Astrocyte (in vitro differentiated cells and primary cell): Measurements from ENCODE around the gene INO80. TPM values are rescaled to one million over a fixed set of nuclear protein-coding genes. Genes with fewer than 3 reads are reported as not detected.

ENCODE experiments used
- DNase-seq: peaks from one replicate; pipeline ENCODE4 v3.0.0-alpha.2; 2010; ENCODE audit warnings: low read depth
- FAIRE-seq: peaks from 2 replicates; lab custom pipeline; 2011; peaks lifted over from hg19 to GRCh38; lab: Jason Lieb, UNC
- H2AFZ ChIP-seq: 2 replicates; pipeline ENCODE4 v1.6.0; 2012; ENCODE audit warnings: low read depth, low read length, inconsistent platforms
- H3K27ac ChIP-seq: 2 replicates; pipeline ENCODE4 v1.5.1; 2011; ENCODE audit warnings: low read depth, low read length, inconsistent platforms
- H3K27me3 ChIP-seq: 2 replicates; pipeline ENCODE4 v1.6.0; 2011; ENCODE audit warnings: low read length, inconsistent platforms; ENCODE audit not compliant: insufficient read depth
- H3K36me3 ChIP-seq: 2 replicates; pipeline ENCODE4 v1.5.1; 2011; ENCODE audit warnings: low read length, inconsistent platforms; ENCODE audit not compliant: insufficient read depth
- H3K4me1 ChIP-seq: 2 replicates; pipeline ENCODE4 v1.5.1; 2011; ENCODE audit warnings: low read length, inconsistent platforms; ENCODE audit not compliant: insufficient read depth
- H3K4me2 ChIP-seq: 2 replicates; pipeline ENCODE4 v1.6.0; 2012; ENCODE audit warnings: low read length, inconsistent platforms
- H3K4me3 ChIP-seq: 2 replicates; pipeline ENCODE4 v1.5.1; 2011; ENCODE audit warnings: low read depth, mild to moderate bottlenecking, low read length, inconsistent platforms; ENCODE audit not compliant: insufficient read depth
- H3K79me2 ChIP-seq: 2 replicates; pipeline ENCODE4 v1.6.0; 2012; ENCODE audit warnings: mild to moderate bottlenecking, low read length, inconsistent platforms; ENCODE audit not compliant: insufficient read depth
- H3K9ac ChIP-seq: 2 replicates; pipeline ENCODE4 v1.6.0; 2012; ENCODE audit warnings: mild to moderate bottlenecking, low read length, inconsistent platforms
- H3K9me3 ChIP-seq: 2 replicates; pipeline ENCODE4 v1.5.1; 2012; ENCODE audit warnings: low read depth, mild to moderate bottlenecking, low read length, inconsistent platforms; ENCODE audit not compliant: insufficient read depth
- H4K20me1 ChIP-seq: 2 replicates; pipeline ENCODE4 v1.6.0; 2012; ENCODE audit warnings: low read length, inconsistent platforms; ENCODE audit not compliant: insufficient read depth
- H3K27ac Mint-ChIP-seq: one replicate; pipeline ENCODE4 v1.8.0; 2021; ENCODE audit warnings: mild to moderate bottlenecking, mixed read lengths; ENCODE audit not compliant: unreplicated experiment
- H3K27me3 Mint-ChIP-seq: one replicate; pipeline ENCODE4 v1.8.0; 2021; ENCODE audit warnings: low read depth, mixed read lengths; ENCODE audit not compliant: unreplicated experiment
- H3K36me3 Mint-ChIP-seq: one replicate; pipeline ENCODE4 v1.8.0; 2021; ENCODE audit warnings: low read depth, mixed read lengths; ENCODE audit not compliant: unreplicated experiment
- H3K4me1 Mint-ChIP-seq: one replicate; pipeline ENCODE4 v1.8.0; 2021; ENCODE audit warnings: low read depth, mixed read lengths; ENCODE audit not compliant: unreplicated experiment
- H3K4me3 Mint-ChIP-seq: one replicate; pipeline ENCODE4 v1.8.0; 2021; ENCODE audit warnings: mild to moderate bottlenecking, moderate library complexity, mixed read lengths; ENCODE audit not compliant: unreplicated experiment
- H3K9me3 Mint-ChIP-seq: one replicate; pipeline ENCODE4 v1.8.0; 2021; ENCODE audit warnings: mild to moderate bottlenecking, mixed read lengths; ENCODE audit not compliant: unreplicated experiment
- EZH2 ChIP-seq: IDR thresholded peaks from 2 replicates; pipeline ENCODE4 v1.6.1; 2012; ENCODE audit warnings: mild to moderate bottlenecking, low read length, inconsistent platforms; ENCODE audit not compliant: insufficient read depth
- total RNA-seq: library from RNA; stranded (reverse); gene quantifications from 2 replicates; pipeline ENCODE4 v1.2.1, GENCODE V29; 2021
- TF ChIP-seq, protein P1 (sequence below): IDR thresholded peaks from 2 replicates; pipeline ENCODE4 v1.5.1; 2011; ENCODE audit warnings: low read depth, mild to moderate bottlenecking, inconsistent platforms, low read length, moderate library complexity; ENCODE audit not compliant: insufficient read depth

INO80 gene
- total RNA-seq, 1 donor from 2014 or later, result 17.3 TPM

GRCh38 chr15:40982855-40983254 lies 133.2 kb downstream of the INO80 start:
- peaks cover 55% of the 10 kb centered on the region for H3K36me3 ChIP-seq
- H3K4me3 Mint-ChIP-seq, result no peak overlapping the region

DNA sequence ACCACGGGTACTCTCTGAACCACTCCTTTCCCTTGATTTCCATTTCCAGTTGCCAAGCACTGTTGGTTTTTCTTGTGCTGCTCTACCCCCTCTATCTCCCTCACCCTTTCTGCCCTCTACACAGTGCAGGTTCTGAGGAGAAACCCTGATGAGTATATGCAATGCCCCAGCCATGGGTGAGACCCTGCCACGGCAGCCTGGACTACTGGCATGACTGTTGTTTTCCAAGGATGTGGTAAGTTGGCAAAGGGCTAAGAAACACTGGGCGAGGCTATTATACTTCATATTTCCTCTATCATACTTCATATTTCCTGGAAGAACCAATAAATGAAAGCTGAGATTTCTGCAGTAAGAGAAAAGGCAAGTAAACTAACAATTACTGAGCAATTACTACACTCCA lies 134.9 kb downstream of the INO80 start:
- no peak overlapping the region for H3K27ac ChIP-seq
- no peaks in the 10 kb centered on the region for H3K9me3 ChIP-seq
- H3K36me3 Mint-ChIP-seq, result peaks cover 40% of the 10 kb centered on the region
- DNase-seq, result no peak
- H3K79me2 ChIP-seq, result no peaks in the 10 kb centered on the region
- H3K4me3 Mint-ChIP-seq, result no peak overlapping the region
- no peaks in the 10 kb centered on the region for H3K27me3 Mint-ChIP-seq
- no peak for TF ChIP-seq EZH2
- TF ChIP-seq, protein P1, sequence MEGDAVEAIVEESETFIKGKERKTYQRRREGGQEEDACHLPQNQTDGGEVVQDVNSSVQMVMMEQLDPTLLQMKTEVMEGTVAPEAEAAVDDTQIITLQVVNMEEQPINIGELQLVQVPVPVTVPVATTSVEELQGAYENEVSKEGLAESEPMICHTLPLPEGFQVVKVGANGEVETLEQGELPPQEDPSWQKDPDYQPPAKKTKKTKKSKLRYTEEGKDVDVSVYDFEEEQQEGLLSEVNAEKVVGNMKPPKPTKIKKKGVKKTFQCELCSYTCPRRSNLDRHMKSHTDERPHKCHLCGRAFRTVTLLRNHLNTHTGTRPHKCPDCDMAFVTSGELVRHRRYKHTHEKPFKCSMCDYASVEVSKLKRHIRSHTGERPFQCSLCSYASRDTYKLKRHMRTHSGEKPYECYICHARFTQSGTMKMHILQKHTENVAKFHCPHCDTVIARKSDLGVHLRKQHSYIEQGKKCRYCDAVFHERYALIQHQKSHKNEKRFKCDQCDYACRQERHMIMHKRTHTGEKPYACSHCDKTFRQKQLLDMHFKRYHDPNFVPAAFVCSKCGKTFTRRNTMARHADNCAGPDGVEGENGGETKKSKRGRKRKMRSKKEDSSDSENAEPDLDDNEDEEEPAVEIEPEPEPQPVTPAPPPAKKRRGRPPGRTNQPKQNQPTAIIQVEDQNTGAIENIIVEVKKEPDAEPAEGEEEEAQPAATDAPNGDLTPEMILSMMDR, result no peak
- H4K20me1 ChIP-seq, result no peaks in the 10 kb centered on the region
- no peak overlapping the region for H3K27ac Mint-ChIP-seq
- H3K27me3 ChIP-seq, result no peaks in the 10 kb centered on the region
- H3K4me2 ChIP-seq, result no peak overlapping the region
- peaks cover 54% of the 10 kb centered on the region for H3K36me3 ChIP-seq
- FAIRE-seq, result no peak
- H3K9me3 Mint-ChIP-seq, result no peaks in the 10 kb centered on the region
- no peak overlapping the region for H2AFZ ChIP-seq
- no peak overlapping the region for H3K4me3 ChIP-seq
- peaks cover 58% of the 10 kb centered on the region for H3K4me1 Mint-ChIP-seq
- H3K4me1 ChIP-seq, result peaks cover 40% of the 10 kb centered on the region
- no peak overlapping the region for H3K9ac ChIP-seq

More at GRCh38 chr15:40982855-40983254, 133.2 kb downstream of the INO80 start:
- peak overlapping the region; percentile 82 for H3K27ac Mint-ChIP-seq
- no peaks in the 10 kb centered on the region for H3K79me2 ChIP-seq
- H3K9me3 Mint-ChIP-seq, result no peaks in the 10 kb centered on the region
- H2AFZ ChIP-seq, result no peak overlapping the region
- TF ChIP-seq EZH2, result no peak
- TF ChIP-seq, protein P1, result no peak
- FAIRE-seq (peak; percentile 83), DNase-seq (peak; percentile 86)
- peak overlapping the region; percentile 26 for H3K4me3 ChIP-seq
- no peaks in the 10 kb centered on the region for H3K27me3 Mint-ChIP-seq
- H3K36me3 Mint-ChIP-seq, result peaks cover 44% of the 10 kb centered on the region
- H3K4me1 Mint-ChIP-seq, result peaks cover 52% of the 10 kb centered on the region
- no peaks in the 10 kb centered on the region for H3K27me3 ChIP-seq
- no peaks in the 10 kb centered on the region for H4K20me1 ChIP-seq
- peak overlapping the region; percentile 91 for H3K27ac ChIP-seq
- H3K9me3 ChIP-seq, result no peaks in the 10 kb centered on the region
- H3K4me1 ChIP-seq, result peaks cover 40% of the 10 kb centered on the region
- peak overlapping the region; percentile 40 for H3K9ac ChIP-seq
- peak overlapping the region; percentile 62 for H3K4me2 ChIP-seq

DNA sequence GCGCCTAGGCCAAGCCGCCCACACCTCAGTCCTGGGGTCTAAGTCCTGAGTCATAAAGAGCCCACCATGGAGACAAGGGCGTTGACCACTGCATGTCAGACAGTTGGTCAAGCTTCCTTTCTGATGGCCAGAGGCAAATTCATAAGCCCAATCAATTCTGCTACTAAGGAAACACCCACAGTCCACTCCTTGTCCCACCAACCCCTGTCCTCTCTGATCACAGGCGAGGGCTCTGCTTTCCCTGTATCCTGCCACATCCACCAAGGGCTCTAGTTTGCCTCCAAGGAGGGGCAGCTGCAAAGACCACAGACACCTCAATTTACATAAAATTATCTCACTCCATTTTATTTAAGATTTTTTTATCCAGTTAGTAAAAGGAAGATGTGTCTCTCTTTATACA lies 137.5 kb downstream of the INO80 start:
- Histone ChIP-seq H3K4me3 (no peak overlapping the region), H3K9me3 (no peaks in the 10 kb centered on the region), H3K4me1 (peaks cover 14% of the 10 kb centered on the region), H3K36me3 (peaks cover 44% of the 10 kb centered on the region), H3K27me3 (no peaks in the 10 kb centered on the region), H3K9ac (no peak overlapping the region), H2AFZ (no peak overlapping the region), H3K4me2 (no peak overlapping the region), H4K20me1 (no peaks in the 10 kb centered on the region), H3K27ac (no peak overlapping the region), H3K79me2 (no peaks in the 10 kb centered on the region)
- no peaks in the 10 kb centered on the region for H3K9me3 Mint-ChIP-seq
- H3K27me3 Mint-ChIP-seq, result no peaks in the 10 kb centered on the region
- TF ChIP-seq, protein P1, result no peak
- TF ChIP-seq EZH2, result no peak
- DNase-seq (no peak), FAIRE-seq (no peak)
- H3K4me1 Mint-ChIP-seq, result peaks cover 37% of the 10 kb centered on the region
- peaks cover 28% of the 10 kb centered on the region for H3K36me3 Mint-ChIP-seq
- no peak overlapping the region for H3K27ac Mint-ChIP-seq
- H3K4me3 Mint-ChIP-seq, result no peak overlapping the region
